ENCODE measurements around the gene CSNK1E.

CSNK1E gene

GRCh38 chr22:38327805-38328204 lies 10.6 kb upstream of the CSNK1E start:
- DNase-seq: no peak

- no peak for DNase-seq
Observed at GRCh38 chr22:38327396-38327795, 10.2 kb upstream of the CSNK1E start.

GRCh38 chr22:38325587-38325986 lies 8.4 kb upstream of the CSNK1E start:
- no peak for DNase-seq

DNA sequence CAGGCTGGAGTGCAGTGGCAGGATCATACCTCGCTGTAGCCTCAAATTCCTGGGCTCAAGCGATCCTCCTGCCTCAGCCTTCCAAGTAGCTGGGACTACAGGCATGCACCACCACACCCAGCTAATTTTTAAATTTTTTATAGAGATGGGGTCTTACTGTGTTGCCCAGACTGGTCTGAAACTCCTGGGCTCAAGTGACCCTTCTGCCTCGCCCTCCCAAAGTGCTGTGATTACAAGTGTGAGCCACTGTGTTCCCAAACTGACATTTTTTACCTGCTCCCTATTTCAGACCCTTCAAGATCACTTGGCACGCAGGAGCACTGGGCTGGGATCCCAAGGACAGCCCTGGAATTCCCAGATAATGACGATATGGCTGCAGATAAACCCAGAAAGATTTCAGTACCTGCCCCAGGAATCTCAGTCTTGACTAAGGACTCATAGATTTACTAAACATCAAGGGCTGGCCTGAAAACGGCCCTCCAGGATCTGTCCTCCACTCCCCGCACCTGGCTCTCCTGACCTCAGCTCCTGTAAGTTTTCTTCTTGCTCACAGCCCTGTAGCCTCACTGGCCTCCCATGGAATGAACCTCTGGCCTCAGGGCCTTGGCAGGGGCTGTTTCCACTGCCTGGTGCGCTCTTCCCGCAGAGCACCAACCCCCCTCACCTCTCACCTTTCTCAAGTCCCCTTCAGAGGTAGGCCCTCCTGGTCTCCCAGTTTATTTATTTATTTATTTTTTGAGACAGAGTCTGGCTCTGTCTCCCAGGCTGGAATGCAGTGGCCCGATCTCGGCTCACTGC lies 3.6 kb upstream of the CSNK1E start:
- DNase-seq: no peak

DNA sequence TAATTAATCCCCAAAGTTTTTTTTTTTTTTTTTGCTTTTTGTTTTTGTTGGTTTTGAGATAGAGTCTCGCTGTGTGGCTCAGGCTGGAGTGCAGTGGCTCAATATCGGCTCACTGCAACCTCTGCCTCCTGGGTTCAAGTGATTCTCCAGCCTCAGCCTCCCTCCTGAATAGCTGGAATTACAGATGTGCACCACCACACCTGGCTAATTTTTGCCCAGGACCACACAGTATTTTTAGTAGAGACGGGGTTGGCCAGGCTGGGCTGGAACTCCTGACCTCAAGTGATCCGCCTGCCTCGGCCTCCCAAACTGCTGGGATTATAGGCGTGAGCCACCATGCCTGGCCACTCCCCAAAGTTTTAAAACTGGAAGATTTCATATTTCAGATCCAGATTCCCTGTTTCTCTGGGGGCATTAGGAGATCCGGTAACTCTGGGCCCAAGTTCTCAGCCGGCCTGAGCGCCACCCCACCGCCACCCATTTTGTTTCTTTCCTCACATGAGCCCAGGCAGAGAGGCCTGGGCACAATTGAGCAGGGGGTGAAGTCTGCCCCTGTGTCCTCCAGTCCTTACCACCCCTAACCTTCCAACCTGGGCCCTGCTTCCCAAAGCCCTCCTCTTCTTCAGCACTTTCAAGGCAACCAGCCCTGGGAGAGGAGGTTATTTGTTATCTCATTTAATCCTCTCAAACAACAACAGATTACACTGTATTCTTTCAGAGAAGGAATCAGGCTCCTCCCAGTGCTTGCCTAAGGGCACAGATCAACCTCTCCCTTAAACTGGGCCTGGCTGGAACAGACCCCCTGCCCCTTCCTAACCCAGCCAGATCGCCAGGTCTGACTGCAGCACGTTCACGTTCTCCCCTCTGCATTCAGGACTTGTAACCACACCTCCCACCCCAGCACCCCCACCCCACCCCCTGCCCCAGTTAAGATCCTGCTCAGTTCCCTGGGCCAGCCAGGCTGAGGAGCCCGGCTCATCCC lies 1.9 kb upstream of the CSNK1E start:
- DNase-seq: no peak

DNA sequence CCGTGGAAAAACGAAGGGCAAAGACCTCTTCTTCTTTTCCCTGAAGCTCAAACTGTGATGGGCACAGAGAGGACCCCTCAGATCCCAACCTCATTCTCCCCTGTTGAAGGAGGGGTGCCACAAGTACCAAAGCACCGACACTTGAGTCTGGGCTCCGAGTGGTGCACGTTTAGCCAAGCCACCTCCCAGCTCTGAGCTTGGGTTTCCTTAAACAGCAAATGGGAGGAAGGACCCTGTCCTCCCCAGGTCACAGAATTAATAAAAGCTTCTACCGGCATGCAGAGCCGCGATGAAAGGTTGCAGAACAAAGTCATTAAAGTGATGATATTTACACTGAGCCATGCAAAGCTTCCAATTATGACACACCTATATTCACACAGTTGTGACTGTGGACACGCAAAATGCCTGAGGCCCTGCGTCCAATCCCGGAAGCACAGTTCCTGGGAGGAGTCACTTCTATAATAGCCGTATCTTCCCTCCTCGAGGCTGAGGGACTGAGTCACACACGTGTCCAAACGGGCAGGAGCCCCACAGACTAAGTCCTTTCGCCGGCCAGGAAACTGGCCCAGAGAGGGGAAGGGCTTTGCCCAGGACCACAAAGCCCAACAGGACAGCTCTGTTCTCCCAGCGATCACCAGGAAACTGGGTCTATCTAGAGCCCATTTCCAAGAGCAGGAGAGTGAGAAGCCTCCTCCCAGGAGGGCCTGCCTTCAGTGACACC lies 922 bp upstream of the CSNK1E start:
- DNase-seq: no peak

GRCh38 chr22:38316364-38317121 lies 690 bp downstream of the CSNK1E start:
- DNase-seq: peak; percentile 87

DNA sequence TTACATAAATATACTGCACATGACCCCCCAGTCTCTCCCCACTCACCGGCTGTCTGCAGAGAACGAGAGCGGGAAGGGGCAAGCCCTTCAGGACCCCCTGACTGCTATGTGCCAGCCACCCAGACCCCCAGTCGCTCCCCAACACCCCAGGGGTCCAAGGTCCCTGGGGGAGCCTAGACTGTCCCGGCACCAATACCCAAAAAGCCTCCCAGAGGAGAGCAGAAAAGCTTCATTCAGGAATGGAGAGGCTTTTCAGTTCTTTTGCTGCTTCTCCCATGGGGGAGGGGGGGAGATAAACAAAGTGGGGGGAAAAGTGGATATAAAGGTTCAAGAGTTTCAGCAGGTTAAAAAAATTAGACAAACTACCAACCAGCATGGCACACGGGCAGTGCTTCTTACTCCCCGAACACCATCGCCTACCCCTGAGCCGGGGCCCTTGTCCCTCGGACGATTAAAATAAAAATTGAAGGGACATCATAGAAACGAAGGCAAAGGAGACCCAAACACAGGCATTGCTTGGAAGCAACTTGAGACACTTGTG lies 1.3 kb downstream of the CSNK1E start:
- DNase-seq: peak; percentile 40

DNA sequence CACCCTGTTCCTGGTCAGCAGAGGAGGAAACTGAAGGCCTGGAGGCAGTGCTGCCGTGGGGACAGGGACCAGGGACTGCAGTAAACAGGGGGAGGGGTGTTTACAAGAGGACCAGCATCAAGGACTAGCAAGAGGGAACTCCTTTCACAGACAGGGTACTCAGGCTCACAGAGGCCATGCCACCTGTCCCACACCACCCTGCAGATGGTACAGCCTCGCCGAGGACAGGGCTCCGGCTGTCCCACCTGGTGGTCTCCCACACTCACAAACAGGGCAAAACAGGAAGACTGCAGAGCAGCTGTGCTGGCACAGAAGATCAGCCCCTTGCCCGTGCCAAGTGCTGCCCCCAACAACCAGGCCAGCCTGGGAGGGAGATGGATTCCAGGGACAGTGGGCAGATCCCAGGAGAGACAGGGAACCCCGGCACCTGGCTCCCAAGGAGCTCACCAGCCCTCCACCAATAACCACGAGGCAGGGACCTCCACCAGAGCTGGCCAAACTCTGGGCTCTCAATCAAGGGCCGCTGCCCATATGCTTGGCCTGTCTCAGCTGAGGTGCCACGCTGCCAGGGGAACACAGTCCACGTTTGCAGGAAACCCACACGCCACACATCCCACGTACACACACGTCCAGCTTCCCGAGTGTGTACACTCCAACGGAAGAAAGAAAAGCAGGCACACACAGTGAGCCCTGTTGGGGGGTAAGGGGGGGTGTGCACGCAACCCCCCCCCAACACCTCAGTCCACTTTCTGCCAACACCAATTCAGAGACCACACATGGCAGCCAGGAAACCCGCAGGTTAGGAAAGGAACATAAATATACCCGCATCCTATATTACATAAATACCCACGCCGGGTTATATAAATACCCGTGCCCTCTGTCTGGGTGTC lies 2.1 kb downstream of the CSNK1E start:
- DNase-seq: peak; percentile 49

DNA sequence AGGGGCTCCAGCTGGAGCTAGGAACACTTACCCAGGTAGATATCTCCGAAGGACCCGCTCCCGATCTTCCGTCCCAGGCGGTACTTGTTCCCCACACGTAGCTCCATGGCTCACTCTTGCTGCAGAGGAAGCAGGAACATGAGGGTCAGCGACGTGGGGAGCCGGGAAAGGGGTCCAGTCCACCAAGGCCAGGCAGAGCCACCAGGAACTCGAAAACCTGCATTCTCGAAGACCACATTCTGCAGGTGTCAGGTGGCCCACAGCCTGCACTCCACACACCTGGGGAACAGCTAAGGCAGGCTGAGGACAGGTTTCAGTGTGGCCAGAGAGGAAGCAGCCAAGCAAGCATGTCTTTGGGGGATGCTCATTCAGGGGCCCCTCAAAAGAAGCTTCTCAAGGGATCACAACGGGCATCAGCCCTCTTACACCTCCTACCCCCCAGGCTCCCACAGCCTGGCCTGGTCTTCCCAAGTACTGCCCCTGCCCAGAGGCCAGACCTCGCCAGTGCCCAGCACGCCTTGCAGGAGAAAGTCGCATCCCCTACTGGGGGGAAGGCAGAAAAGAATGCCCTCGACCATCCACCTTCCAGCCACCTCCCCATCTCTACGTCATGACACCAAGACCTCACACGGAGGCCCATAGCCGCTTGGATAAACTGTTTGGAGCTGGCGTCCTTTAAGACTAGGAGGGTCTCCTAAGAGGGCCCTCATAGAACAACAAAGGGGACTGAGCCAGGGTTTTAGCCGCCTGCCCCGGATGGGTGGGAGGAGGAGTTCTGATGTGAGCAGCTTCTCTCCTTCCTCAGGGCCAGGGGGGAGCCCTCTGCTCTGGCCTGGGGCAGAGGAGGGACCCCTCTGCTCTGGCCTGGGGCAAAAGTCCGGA lies 2.9 kb downstream of the CSNK1E start:
- DNase-seq: no peak

- DNase-seq: peak; percentile 42
Observed at GRCh38 chr22:38313384-38313955, 3.8 kb downstream of the CSNK1E start.

- DNase-seq: no peak
Observed at GRCh38 chr22:38312261-38312800, 4.9 kb downstream of the CSNK1E start.

DNA sequence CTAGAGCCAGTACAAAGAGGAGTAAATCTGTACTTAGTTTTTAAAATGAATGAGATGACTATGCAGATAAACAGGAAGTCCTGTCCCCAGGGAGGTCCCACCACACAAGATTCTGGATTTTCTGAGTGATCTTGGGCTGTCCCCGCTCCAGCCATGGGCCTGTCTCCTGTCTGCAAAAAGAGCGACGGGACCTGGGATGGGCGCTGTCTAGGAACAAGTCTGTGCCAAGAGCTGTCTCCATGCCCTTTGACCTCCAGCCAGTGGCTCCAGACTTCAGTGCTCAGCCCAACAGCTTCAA lies 6.0 kb downstream of the CSNK1E start:
- DNase-seq: no peak

GRCh38 chr22:38310518-38311322 lies 6.5 kb downstream of the CSNK1E start:
- DNase-seq: no peak

- no peak for DNase-seq
Observed at GRCh38 chr22:38309614-38310517, 7.4 kb downstream of the CSNK1E start.

GRCh38 chr22:38308791-38309498 lies 8.3 kb downstream of the CSNK1E start:
- no peak for DNase-seq

All from midbrain (tissue), 1 donor.